Chondrocyte (in vitro differentiated cells): ENCODE measurements around the gene GABRB3. TPM values are rescaled to one million over a fixed set of nuclear protein-coding genes. Genes with fewer than 3 reads are reported as not detected.

ENCODE experiments used
- DNase-seq: peaks from one replicate; pipeline ENCODE4 v3.0.0; 2021; ENCODE audit warnings: mixed read lengths, low spot score
- H3K27ac Mint-ChIP-seq: one replicate; pipeline ENCODE4 v1.8.0; 2021; ENCODE audit warnings: mild to moderate bottlenecking, moderate library complexity, mixed read lengths; ENCODE audit not compliant: unreplicated experiment
- H3K27me3 Mint-ChIP-seq: 2 replicates; pipeline ENCODE4 v1.8.0; 2021; ENCODE audit warnings: low read depth, mixed read lengths
- H3K36me3 Mint-ChIP-seq: 2 replicates; pipeline ENCODE4 v1.8.0; 2021; ENCODE audit warnings: low read depth, mixed read lengths
- H3K4me1 Mint-ChIP-seq: 2 replicates; pipeline ENCODE4 v1.8.0; 2021; ENCODE audit warnings: low read depth, mild to moderate bottlenecking, mixed read lengths
- H3K4me3 Mint-ChIP-seq: one replicate; pipeline ENCODE4 v1.8.0; 2021; ENCODE audit warnings: mild to moderate bottlenecking, moderate library complexity, mixed read lengths; ENCODE audit not compliant: unreplicated experiment
- H3K9me3 Mint-ChIP-seq: 2 replicates; pipeline ENCODE4 v1.8.0; 2021; ENCODE audit warnings: low read depth, mixed read lengths
- total RNA-seq: library from RNA; stranded (reverse); gene quantifications from 3 replicates; pipeline ENCODE4 v1.2.1, GENCODE V29; 2021
- TF ChIP-seq, protein P1 (sequence below): fragments of 200-600 bp; sonication (generic); IDR thresholded peaks from 2 replicates; pipeline ENCODE4 v1.5.0; 2021; ENCODE audit warnings: antibody characterized with exemption, mild to moderate bottlenecking, moderate library complexity

Gene GABRB3
- total RNA-seq, 1 donor from 2014 or later = 1.6 TPM

DNA sequence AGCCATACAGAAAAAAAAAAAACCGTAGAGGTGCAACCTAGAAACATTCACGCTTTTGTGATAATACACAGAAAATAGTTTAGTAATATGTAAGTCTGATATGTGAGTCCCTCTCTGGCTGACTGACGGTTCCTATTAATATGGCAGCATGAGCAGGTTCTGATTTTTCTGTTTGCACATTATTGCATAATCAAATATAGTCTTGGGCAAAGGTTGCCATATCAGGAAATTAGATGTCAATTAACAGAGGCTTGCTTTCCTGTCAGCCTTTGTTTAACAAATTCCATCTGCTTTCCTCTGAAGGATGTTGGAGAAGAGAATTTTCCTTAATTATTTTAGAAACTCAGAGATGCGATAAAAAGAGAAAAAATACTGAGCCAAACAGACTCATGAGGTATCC lies 14.8 kb downstream of the GABRB3 start:
- DNase-seq = no peak
- no peak overlapping the region for H3K4me3 Mint-ChIP-seq
- H3K27me3 Mint-ChIP-seq = peaks cover 3% of the 10 kb centered on the region
- H3K27ac Mint-ChIP-seq = no peak overlapping the region
- no peaks in the 10 kb centered on the region for H3K4me1 Mint-ChIP-seq
- H3K9me3 Mint-ChIP-seq = no peaks in the 10 kb centered on the region
- TF ChIP-seq, protein P1, sequence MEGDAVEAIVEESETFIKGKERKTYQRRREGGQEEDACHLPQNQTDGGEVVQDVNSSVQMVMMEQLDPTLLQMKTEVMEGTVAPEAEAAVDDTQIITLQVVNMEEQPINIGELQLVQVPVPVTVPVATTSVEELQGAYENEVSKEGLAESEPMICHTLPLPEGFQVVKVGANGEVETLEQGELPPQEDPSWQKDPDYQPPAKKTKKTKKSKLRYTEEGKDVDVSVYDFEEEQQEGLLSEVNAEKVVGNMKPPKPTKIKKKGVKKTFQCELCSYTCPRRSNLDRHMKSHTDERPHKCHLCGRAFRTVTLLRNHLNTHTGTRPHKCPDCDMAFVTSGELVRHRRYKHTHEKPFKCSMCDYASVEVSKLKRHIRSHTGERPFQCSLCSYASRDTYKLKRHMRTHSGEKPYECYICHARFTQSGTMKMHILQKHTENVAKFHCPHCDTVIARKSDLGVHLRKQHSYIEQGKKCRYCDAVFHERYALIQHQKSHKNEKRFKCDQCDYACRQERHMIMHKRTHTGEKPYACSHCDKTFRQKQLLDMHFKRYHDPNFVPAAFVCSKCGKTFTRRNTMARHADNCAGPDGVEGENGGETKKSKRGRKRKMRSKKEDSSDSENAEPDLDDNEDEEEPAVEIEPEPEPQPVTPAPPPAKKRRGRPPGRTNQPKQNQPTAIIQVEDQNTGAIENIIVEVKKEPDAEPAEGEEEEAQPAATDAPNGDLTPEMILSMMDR = no peak
- H3K36me3 Mint-ChIP-seq = no peaks in the 10 kb centered on the region

DNA sequence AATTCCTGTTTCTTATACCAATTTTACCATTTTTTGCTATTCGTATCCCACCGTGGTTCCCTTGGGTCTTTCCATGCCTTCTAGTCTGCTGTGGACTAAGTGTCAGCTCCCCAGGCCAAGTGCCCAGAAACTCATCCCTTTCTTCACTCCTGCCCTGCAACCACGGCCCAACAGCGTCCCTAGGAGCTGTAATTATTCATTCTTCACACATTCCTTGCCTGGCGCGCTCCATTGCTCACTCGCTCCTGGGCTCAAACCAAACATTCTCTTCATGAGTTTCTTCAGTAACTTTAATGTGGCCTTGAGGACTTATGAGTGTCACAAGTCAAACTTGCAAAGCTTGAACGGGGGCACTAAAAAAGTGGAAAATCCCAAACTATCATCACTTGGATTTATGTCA lies 15.7 kb downstream of the GABRB3 start:
- Mint-ChIP-seq H3K9me3 (no peaks in the 10 kb centered on the region), H3K27me3 (peaks cover 2% of the 10 kb centered on the region), H3K4me1 (no peaks in the 10 kb centered on the region), H3K27ac (no peak overlapping the region), H3K4me3 (no peak overlapping the region), H3K36me3 (no peaks in the 10 kb centered on the region)
- no peak for DNase-seq
- TF ChIP-seq, protein P1 = no peak

DNA sequence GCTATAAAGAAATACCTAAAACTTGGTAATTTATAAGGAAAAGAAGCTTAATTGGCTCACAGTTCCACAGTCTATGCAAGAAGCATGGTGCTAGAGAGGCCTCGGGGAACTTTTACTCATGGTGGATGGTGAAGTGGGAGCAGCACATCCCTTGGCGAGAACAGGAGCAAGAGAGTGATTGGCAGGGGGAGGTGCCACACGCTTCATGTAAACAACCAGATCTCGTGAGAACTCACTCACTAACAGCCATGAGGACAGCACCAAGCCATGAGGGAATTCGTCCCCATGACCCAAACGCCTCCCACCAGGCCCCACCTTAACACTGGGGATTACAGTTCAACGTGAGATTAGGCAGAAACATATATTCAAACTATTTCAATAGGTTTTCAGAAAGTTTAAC lies 28.0 kb downstream of the GABRB3 start:
- no peaks in the 10 kb centered on the region for H3K36me3 Mint-ChIP-seq
- DNase-seq = no peak
- no peak overlapping the region for H3K4me3 Mint-ChIP-seq
- TF ChIP-seq, protein P1 = no peak
- no peaks in the 10 kb centered on the region for H3K4me1 Mint-ChIP-seq
- H3K27ac Mint-ChIP-seq = no peak overlapping the region
- peaks cover 3% of the 10 kb centered on the region for H3K27me3 Mint-ChIP-seq
- peaks cover 8% of the 10 kb centered on the region for H3K9me3 Mint-ChIP-seq

DNA sequence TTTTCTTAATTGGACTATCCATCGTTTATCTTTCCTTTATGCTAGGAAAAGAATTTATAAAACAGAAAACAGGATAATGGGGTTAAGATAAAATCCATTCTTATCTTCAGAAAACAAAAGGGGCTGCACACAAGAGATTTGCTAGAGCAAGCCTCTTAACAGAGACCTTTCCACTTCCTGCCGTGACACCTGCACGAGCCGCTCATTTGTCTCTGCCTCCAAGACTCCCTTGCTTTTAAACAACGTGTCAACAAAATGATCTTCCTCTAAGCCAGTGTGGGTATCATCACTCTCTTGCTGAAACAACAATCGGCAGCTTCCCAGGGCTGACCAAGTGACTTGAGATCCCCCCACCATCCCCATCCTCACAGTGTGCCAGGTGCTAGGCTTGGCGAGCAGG lies 33.1 kb downstream of the GABRB3 start:
- H3K4me1 Mint-ChIP-seq = no peaks in the 10 kb centered on the region
- TF ChIP-seq, protein P1 = no peak
- no peak for DNase-seq
- H3K27me3 Mint-ChIP-seq = no peaks in the 10 kb centered on the region
- H3K9me3 Mint-ChIP-seq = peaks cover 15% of the 10 kb centered on the region
- H3K36me3 Mint-ChIP-seq = no peaks in the 10 kb centered on the region
- no peak overlapping the region for H3K4me3 Mint-ChIP-seq
- no peak overlapping the region for H3K27ac Mint-ChIP-seq

DNA sequence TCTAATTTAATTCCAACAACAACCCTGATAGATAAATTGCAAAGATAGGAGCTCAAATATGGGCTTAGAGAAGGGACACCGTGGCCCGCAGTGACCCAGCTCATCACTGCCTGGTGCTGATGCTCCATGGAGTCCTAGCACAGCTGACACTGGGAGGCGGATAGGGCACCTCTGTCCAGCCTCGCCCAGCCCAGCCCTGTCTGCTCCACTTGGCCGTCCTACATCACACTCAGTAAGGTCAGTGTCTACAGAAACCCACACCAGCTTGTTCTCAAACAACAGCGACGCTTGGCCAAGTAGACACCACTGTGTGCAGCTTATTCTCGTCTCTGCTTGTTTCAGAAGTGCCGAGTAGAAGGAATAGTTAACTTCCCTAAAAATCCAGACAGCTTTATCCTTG lies 33.9 kb downstream of the GABRB3 start:
- no peaks in the 10 kb centered on the region for H3K36me3 Mint-ChIP-seq
- no peaks in the 10 kb centered on the region for H3K27me3 Mint-ChIP-seq
- TF ChIP-seq, protein P1 = no peak
- no peak overlapping the region for H3K27ac Mint-ChIP-seq
- DNase-seq = no peak
- peaks cover 19% of the 10 kb centered on the region for H3K9me3 Mint-ChIP-seq
- H3K4me1 Mint-ChIP-seq = no peaks in the 10 kb centered on the region
- no peak overlapping the region for H3K4me3 Mint-ChIP-seq
